ENCODE results near the gene TRPM1.

TRPM1 gene

DNA sequence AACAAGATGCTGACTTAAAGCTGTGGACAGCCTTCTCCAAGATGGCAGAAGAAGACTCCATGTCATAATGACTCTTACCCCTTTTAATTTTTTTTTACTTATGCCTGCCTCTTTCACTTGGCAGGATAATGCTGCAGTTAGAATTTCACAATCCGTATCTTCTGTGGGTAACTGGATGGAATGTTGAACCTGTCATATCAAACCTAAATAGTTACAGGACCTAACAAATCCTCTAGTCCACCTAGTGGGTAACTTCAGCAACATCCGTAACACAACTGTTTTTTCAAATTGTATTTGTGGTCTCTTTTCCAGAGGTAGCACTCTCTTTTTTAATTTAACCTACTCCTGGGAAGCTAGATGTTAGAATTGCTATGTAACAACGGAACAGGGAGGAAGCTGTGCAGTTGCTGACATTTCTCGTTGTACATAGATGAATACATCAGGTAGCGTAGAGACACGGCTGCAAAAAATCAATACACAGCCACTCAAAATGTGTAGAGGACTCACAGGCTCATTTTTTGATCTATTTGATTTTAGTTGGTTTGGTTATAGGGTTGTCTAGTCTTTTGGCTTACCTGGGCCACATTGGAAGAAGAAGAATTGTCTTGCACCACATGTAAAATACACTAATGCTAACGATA, 43.9 kb upstream of the TRPM1 start:
- no peak for TF ChIP-seq CTCF (IDR thresholded peaks at IDR 0.05; ENCODE audit: low read depth, low read length)

GRCh38 chr15:31141792-31142191, 40.3 kb upstream of the TRPM1 start:
- no peak for TF ChIP-seq CTCF (IDR thresholded peaks at IDR 0.05; ENCODE audit: low read depth, low read length)
- no peak overlapping the region for H3K4me3 ChIP-seq (ENCODE audit: low read depth, low read length)

More for the DNA sequence above, 43.9 kb upstream of the TRPM1 start:
- no peak overlapping the region for H3K4me3 ChIP-seq (ENCODE audit: low read depth, low read length)

GRCh38 chr15:31136607-31137328, 35.2 kb upstream of the TRPM1 start:
- no peak for TF ChIP-seq CTCF (IDR thresholded peaks at IDR 0.05; ENCODE audit: low read depth, low read length)
- no peak overlapping the region for H3K4me3 ChIP-seq (ENCODE audit: low read depth, low read length)

- no peak overlapping the region for H3K4me3 ChIP-seq (ENCODE audit: low read depth, low read length)
- no peak for TF ChIP-seq CTCF (IDR thresholded peaks at IDR 0.05; ENCODE audit: low read depth, low read length)
Measured at GRCh38 chr15:31136016-31136415, 34.5 kb upstream of the TRPM1 start.

- no peak for TF ChIP-seq CTCF (IDR thresholded peaks at IDR 0.05; ENCODE audit: low read depth, low read length)
- H3K4me3 ChIP-seq (ENCODE audit: low read depth, low read length) = no peak overlapping the region
Measured at GRCh38 chr15:31135523-31135922, 34.0 kb upstream of the TRPM1 start.

GRCh38 chr15:31133890-31134289, 32.4 kb upstream of the TRPM1 start:
- no peak overlapping the region for H3K4me3 ChIP-seq (ENCODE audit: low read depth, low read length)
- no peak for TF ChIP-seq CTCF (IDR thresholded peaks at IDR 0.05; ENCODE audit: low read depth, low read length)

DNA sequence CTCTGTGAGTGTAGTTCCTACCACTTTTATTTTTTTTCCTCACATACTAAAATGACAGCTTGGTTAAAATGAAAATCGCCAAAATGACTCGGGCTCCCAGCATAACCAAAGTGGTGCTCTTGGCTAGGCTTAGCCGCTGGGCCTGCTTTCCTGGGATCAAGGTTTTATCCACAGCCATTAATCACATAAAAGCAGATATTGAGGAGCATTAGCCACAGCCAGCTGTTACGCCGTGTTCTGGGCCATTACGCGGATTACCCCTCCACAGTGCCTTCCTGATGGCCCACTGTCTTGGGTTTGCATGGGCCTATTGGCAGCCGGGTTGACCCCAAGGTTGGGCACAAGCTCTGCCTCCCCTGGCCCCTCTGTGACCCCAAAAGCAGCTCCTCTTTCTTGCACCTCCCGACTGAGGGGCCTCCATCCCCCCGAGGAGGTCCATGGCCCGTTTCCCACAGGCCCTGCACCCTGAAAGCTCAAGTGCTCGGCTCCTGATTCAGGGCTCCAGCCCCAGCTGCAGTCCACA, 30.4 kb upstream of the TRPM1 start:
- TF ChIP-seq CTCF (IDR thresholded peaks at IDR 0.05; ENCODE audit: low read depth, low read length) = no peak
- no peak overlapping the region for H3K4me3 ChIP-seq (ENCODE audit: low read depth, low read length)

Data from WI38 (cell line).